ENCODE measurements around the gene SRPX2. TPM values are rescaled to one million over a fixed set of nuclear protein-coding genes. Genes with fewer than 3 reads are reported as not detected.
A peak's percentile ranks its signal among the peaks of the same experiment; 100 is the strongest.

The SRPX2 gene
- total and polyA plus RNA-seq, 12 donors, result 4.2 to 27.5 (median 6.9) TPM

DNA sequence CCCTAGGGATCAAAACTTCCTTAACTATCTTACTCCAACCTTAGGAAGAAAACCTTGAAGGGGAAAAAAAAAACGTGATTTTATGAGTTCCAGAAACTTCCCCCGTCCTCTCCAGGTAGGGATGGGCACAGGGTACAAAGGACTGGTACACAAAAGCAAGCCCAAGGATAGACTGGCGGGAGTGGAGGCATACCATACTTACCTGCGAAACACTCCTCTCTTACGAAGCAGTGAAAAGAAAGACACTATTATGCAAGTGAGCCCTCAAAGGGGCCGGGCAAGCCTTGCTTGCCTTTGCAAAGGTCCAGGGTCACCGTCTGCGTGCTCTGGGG lies 8.0 kb upstream of the SRPX2 start:
- TF ChIP-seq, protein P1, sequence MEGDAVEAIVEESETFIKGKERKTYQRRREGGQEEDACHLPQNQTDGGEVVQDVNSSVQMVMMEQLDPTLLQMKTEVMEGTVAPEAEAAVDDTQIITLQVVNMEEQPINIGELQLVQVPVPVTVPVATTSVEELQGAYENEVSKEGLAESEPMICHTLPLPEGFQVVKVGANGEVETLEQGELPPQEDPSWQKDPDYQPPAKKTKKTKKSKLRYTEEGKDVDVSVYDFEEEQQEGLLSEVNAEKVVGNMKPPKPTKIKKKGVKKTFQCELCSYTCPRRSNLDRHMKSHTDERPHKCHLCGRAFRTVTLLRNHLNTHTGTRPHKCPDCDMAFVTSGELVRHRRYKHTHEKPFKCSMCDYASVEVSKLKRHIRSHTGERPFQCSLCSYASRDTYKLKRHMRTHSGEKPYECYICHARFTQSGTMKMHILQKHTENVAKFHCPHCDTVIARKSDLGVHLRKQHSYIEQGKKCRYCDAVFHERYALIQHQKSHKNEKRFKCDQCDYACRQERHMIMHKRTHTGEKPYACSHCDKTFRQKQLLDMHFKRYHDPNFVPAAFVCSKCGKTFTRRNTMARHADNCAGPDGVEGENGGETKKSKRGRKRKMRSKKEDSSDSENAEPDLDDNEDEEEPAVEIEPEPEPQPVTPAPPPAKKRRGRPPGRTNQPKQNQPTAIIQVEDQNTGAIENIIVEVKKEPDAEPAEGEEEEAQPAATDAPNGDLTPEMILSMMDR (IDR thresholded peaks at IDR 0.05), result no peak
- Histone ChIP-seq H3K9me3 (no peaks in the 10 kb centered on the region), H3K27me3 (peaks cover 0 to 83% (median 0%) of the 10 kb centered on the region in 7 donors), H3K36me3 (peaks cover 0 to 16% (median 0%) of the 10 kb centered on the region in 9 donors), H3K4me1 (peaks cover 0 to 3% (median 0%) of the 10 kb centered on the region in 9 donors), H3K27ac (peak overlapping the region in 7 of 10 donors; percentile 20 to 72 (median 65)), H3K4me3 (peak overlapping the region; percentile 30 to 75 (median 61))
- ATAC-seq, result peak in 5 of 8 donors; percentile 28 to 42 (median 40)
- intact Hi-C loops (cut with DNase I), result loop anchor here in 4 of 10 donors (10.0 kb wide), 3 partner anchors 121 to 191 kb away; no protein-coding TSS in a partner anchor
- DNase-seq, result no peak
- 21 to 22% methylated on average over 8 of the region's 8 CpGs for WGBS, 2 donors

DNA sequence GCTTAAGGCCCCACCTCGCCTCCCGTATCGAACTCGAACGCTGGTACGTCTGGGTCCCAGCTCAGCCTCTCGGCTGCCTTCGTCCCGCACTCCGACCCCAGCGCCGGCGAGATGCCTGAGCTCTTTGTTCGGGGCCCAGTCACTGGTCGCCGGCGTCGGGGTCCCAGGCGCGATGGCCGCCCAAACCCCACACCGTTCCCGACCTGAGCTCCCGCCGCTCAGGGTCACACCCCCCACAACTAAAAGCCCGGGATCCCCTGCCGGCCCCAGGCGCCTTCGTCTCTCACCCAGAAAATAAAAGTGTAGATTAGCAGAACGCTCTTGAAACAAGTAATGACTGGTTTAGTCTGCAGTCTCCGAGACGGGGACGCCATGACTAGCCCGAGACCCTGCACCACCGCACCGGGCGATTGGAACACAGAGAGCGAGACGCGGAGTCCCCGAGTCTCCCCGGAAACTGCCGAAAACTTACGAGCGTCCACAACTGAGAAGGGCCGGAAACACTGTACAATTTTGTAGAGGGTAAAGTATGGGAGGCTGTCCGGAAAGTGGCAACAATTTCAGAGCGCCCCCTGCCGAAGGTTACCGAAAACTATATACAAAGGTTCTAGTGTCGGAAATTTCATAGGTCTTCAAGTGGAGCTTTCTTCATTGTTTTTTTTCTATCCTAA lies 7.5 kb upstream of the SRPX2 start, which contains the start of gene TSPAN6:
TSS of gene TSPAN6 (minus strand) at position 486 of the 671 bp plus-strand sequence. CDS start at position 374, 112 bp downstream.
- peak; percentile 96 to 99 (median 98) for ATAC-seq
- DNase-seq, result peak; percentile 80 to 83
- WGBS, 2 donors, result 1 to 2% methylated on average over 49 to 51 of the region's 51 CpGs
- H3K27ac ChIP-seq, result peak within 1 kb of the TSS in 9 of 10 donors; percentile 2 to 72 (median 39)
- TF ChIP-seq, protein P1 (IDR thresholded peaks at IDR 0.05), result peak; percentile 7 to 67 (median 55)
- peaks cover 0 to 11% (median 0%) of the 10 kb centered on the region in 9 donors for H3K36me3 ChIP-seq
- H3K4me1 ChIP-seq, result peaks cover 0 to 3% (median 0%) of the 10 kb centered on the region in 9 donors
- intact Hi-C loops (cut with DNase I), result loop anchor here in 4 of 10 donors (10.0 kb wide), 3 partner anchors 122 to 192 kb away; no protein-coding TSS in a partner anchor
- H3K4me3 ChIP-seq, result peak within 1 kb of the TSS; percentile 30 to 75 (median 61)
- peaks cover 0 to 85% (median 0%) of the 10 kb centered on the region in 7 donors for H3K27me3 ChIP-seq
- H3K9me3 ChIP-seq, result no peaks in the 10 kb centered on the region

DNA sequence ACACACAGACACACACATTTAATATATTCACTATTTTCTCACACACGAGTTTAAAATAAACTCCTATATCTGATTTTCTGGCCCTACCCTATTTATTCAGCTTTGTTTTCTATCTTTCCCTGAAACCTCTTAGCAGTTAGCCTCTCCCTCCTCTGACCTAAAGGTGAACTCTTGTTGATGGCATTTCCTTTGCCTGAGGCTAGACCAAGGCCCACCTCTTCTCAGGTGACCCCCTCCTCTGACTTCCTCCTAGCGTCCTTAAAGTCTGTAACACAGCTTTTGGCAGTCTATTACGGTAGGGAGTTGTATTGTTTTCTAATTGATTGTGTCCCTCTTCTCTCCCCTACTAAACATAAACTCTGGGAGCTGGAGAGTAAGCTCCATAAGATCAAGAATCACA lies 1.7 kb upstream of the SRPX2 start:
- H3K36me3 ChIP-seq, result no peaks in the 10 kb centered on the region
- DNase-seq (no peak), ATAC-seq (no peak)
- TF ChIP-seq, protein P1 (IDR thresholded peaks at IDR 0.05), result no peak
- H3K4me1 ChIP-seq, result peaks cover 0 to 4% (median 0%) of the 10 kb centered on the region in 9 donors
- intact Hi-C loops (cut with DNase I), result no loop called here
- no peak overlapping the region for H3K4me3 ChIP-seq
- H3K9me3 ChIP-seq, result no peaks in the 10 kb centered on the region
- peaks cover 0 to 90% (median 0%) of the 10 kb centered on the region in 7 donors for H3K27me3 ChIP-seq
- H3K27ac ChIP-seq, result no peak overlapping the region
- 64 to 71% methylated on average over 3 of the region's 3 CpGs for WGBS, 2 donors

DNA sequence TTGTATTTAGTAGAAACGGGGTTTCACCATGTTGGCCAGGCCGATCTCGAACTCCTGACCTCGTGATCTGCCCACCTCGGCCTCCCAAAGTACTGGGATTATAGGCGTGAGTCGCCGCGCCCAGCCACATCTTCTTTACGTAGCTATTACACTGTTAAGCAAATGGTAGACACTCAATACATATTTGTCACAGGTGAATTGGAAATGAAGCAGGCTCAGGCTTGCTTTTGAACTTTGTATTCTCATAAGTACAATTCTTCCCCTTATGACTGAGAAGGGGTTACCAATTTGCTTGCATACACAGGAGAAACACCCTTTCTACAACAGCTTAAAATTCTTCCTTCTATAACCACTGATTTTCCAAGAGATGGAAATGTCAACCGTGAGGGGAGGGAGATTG lies 787 bp upstream of the SRPX2 start:
- no peaks in the 10 kb centered on the region for H3K36me3 ChIP-seq
- 92 to 93% methylated on average over 11 of the region's 11 CpGs for WGBS, 2 donors
- DNase-seq (no peak), ATAC-seq (no peak)
- no peak overlapping the region for H3K4me3 ChIP-seq
- intact Hi-C loops (cut with DNase I), result no loop called here
- peaks cover 0 to 12% (median 0%) of the 10 kb centered on the region in 9 donors for H3K4me1 ChIP-seq
- peak overlapping the region in 6 of 10 donors; percentile 12 to 76 (median 64) for H3K27ac ChIP-seq
- H3K9me3 ChIP-seq, result no peaks in the 10 kb centered on the region
- peaks cover 0 to 80% (median 0%) of the 10 kb centered on the region in 7 donors for H3K27me3 ChIP-seq
- TF ChIP-seq, protein P1 (IDR thresholded peaks at IDR 0.05), result no peak
